Stimulated activated CD4-positive, alpha-beta T cell treated with anti-CD3 and anti-CD28 coated beads, Interleukin-12 subunit alpha, Interleukin-12 subunit beta, amount 100 ng/mL, for 4 hours (primary cell): Measurements from ENCODE around the gene ATG4A.

Experiments
- DNase-seq: peaks from one replicate; pipeline ENCODE4 v3.0.0-alpha.2; 2020

Gene ATG4A

GRCh38 chrX:108123591-108124366 is 32.2 kb downstream of the ATG4A start:
- no peak for DNase-seq

- DNase-seq, result no peak
These were observed 35.1 kb downstream of the ATG4A start for GRCh38 chrX:108126661-108127060.

- DNase-seq, result no peak
These were observed 35.6 kb downstream of the ATG4A start for GRCh38 chrX:108127152-108127551.

GRCh38 chrX:108130889-108131288 is 39.3 kb downstream of the ATG4A start:
- no peak for DNase-seq

GRCh38 chrX:108131471-108131870 is 39.9 kb downstream of the ATG4A start:
- no peak for DNase-seq

- no peak for DNase-seq
These were observed 40.5 kb downstream of the ATG4A start for GRCh38 chrX:108132034-108132433.

GRCh38 chrX:108132876-108133275 is 41.3 kb downstream of the ATG4A start:
- no peak for DNase-seq

- no peak for DNase-seq
These were observed 43.1 kb downstream of the ATG4A start for GRCh38 chrX:108134724-108135123.

GRCh38 chrX:108138814-108139702 is 47.5 kb downstream of the ATG4A start:
- no peak for DNase-seq

GRCh38 chrX:108148524-108148923 is 56.9 kb downstream of the ATG4A start:
- DNase-seq, result no peak

- no peak for DNase-seq
These were observed 64.5 kb downstream of the ATG4A start for GRCh38 chrX:108156082-108156481.

GRCh38 chrX:108156934-108157466 is 65.4 kb downstream of the ATG4A start:
- no peak for DNase-seq

GRCh38 chrX:108157628-108158027 is 66.0 kb downstream of the ATG4A start:
- DNase-seq, result no peak

GRCh38 chrX:108159028-108159670 is 67.6 kb downstream of the ATG4A start:
- no peak for DNase-seq

- DNase-seq, result no peak
These were observed 68.7 kb downstream of the ATG4A start for GRCh38 chrX:108160309-108160708.

GRCh38 chrX:108162265-108162664 is 70.7 kb downstream of the ATG4A start:
- no peak for DNase-seq

GRCh38 chrX:108163333-108164082 is 71.9 kb downstream of the ATG4A start:
- no peak for DNase-seq

- DNase-seq, result no peak
These were observed 74.0 kb downstream of the ATG4A start for GRCh38 chrX:108165383-108166111.

- DNase-seq, result no peak
These were observed 75.8 kb downstream of the ATG4A start for GRCh38 chrX:108167211-108167872.

- DNase-seq, result no peak
These were observed 77.6 kb downstream of the ATG4A start for GRCh38 chrX:108168961-108169740.
